IPS-18c (cell line): ENCODE data around the gene RPS6KC1.

ENCODE experiments used
- H3K4me3 ChIP-seq: 2 replicates; pipeline ENCODE4 v1.7.0; 2013; ENCODE audit warnings: low read depth, mild to moderate bottlenecking, low read length, moderate library complexity; ENCODE audit not compliant: insufficient read depth
- H3K9me3 ChIP-seq: one replicate; pipeline ENCODE4 v1.6.1; 2013; ENCODE audit warnings: mild to moderate bottlenecking, low read length, moderate library complexity; ENCODE audit not compliant: control insufficient read depth, insufficient read depth

The RPS6KC1 gene

GRCh38 chr1:213049232-213049631, 1.8 kb upstream of the RPS6KC1 start:
- Histone ChIP-seq H3K4me3 (no peak overlapping the region), H3K9me3 (no peaks in the 10 kb centered on the region)

- Histone ChIP-seq H3K9me3 (no peaks in the 10 kb centered on the region), H3K4me3 (peak overlapping the region; percentile 75; the same call in 1 of the 2 replicates)
Observed at GRCh38 chr1:213050745-213051126, 305 bp upstream of the RPS6KC1 start.

- no peaks in the 10 kb centered on the region for H3K9me3 ChIP-seq
- peak overlapping the region; percentile 75 for H3K4me3 ChIP-seq
Observed at GRCh38 chr1:213051881-213052202, 801 bp downstream of the RPS6KC1 start.

GRCh38 chr1:213053455-213053854, 2.4 kb downstream of the RPS6KC1 start:
- H3K4me3 ChIP-seq: no peak overlapping the region
- no peaks in the 10 kb centered on the region for H3K9me3 ChIP-seq

- no peak overlapping the region for H3K4me3 ChIP-seq
- H3K9me3 ChIP-seq: no peaks in the 10 kb centered on the region
Observed at GRCh38 chr1:213054142-213054541, 3.1 kb downstream of the RPS6KC1 start.

- Histone ChIP-seq H3K9me3 (no peaks in the 10 kb centered on the region), H3K4me3 (no peak overlapping the region)
Observed at GRCh38 chr1:213054733-213055591, 3.9 kb downstream of the RPS6KC1 start.

GRCh38 chr1:213055767-213056166, 4.7 kb downstream of the RPS6KC1 start:
- no peaks in the 10 kb centered on the region for H3K9me3 ChIP-seq
- no peak overlapping the region for H3K4me3 ChIP-seq

- H3K9me3 ChIP-seq: no peaks in the 10 kb centered on the region
- no peak overlapping the region for H3K4me3 ChIP-seq
Observed at GRCh38 chr1:213057264-213058059, 6.4 kb downstream of the RPS6KC1 start.

- H3K4me3 ChIP-seq: no peak overlapping the region
- no peaks in the 10 kb centered on the region for H3K9me3 ChIP-seq
Observed at GRCh38 chr1:213060836-213061235, 9.8 kb downstream of the RPS6KC1 start.

GRCh38 chr1:213061263-213061662, 10.2 kb downstream of the RPS6KC1 start:
- H3K9me3 ChIP-seq: no peaks in the 10 kb centered on the region
- H3K4me3 ChIP-seq: no peak overlapping the region

GRCh38 chr1:213065800-213066199, 14.8 kb downstream of the RPS6KC1 start:
- H3K4me3 ChIP-seq: no peak overlapping the region
- H3K9me3 ChIP-seq: no peaks in the 10 kb centered on the region

GRCh38 chr1:213066363-213066762, 15.3 kb downstream of the RPS6KC1 start:
- Histone ChIP-seq H3K9me3 (no peaks in the 10 kb centered on the region), H3K4me3 (no peak overlapping the region)

- no peak overlapping the region for H3K4me3 ChIP-seq
- no peaks in the 10 kb centered on the region for H3K9me3 ChIP-seq
Observed at GRCh38 chr1:213067352-213067751, 16.3 kb downstream of the RPS6KC1 start.

- H3K9me3 ChIP-seq: no peaks in the 10 kb centered on the region
Observed at GRCh38 chr1:213070406-213070805, 19.4 kb downstream of the RPS6KC1 start.

GRCh38 chr1:213075725-213076124, 24.7 kb downstream of the RPS6KC1 start:
- Histone ChIP-seq H3K4me3 (no peak overlapping the region), H3K9me3 (no peaks in the 10 kb centered on the region)

More at GRCh38 chr1:213070406-213070805, 19.4 kb downstream of the RPS6KC1 start:
- H3K4me3 ChIP-seq: no peak overlapping the region

- H3K9me3 ChIP-seq: no peaks in the 10 kb centered on the region
Observed at GRCh38 chr1:213082420-213083111, 31.5 kb downstream of the RPS6KC1 start.

GRCh38 chr1:213083112-213083445, 32.0 kb downstream of the RPS6KC1 start:
- H3K9me3 ChIP-seq: no peaks in the 10 kb centered on the region

More at GRCh38 chr1:213082420-213083111, 31.5 kb downstream of the RPS6KC1 start:
- no peak overlapping the region for H3K4me3 ChIP-seq

GRCh38 chr1:213087911-213088310, 36.9 kb downstream of the RPS6KC1 start:
- no peaks in the 10 kb centered on the region for H3K9me3 ChIP-seq

More at GRCh38 chr1:213083112-213083445, 32.0 kb downstream of the RPS6KC1 start:
- H3K4me3 ChIP-seq: no peak overlapping the region

More at GRCh38 chr1:213087911-213088310, 36.9 kb downstream of the RPS6KC1 start:
- H3K4me3 ChIP-seq: no peak overlapping the region
